Uterus (tissue), 2 donors: ENCODE data around the gene NCDN.

Experiments used
- CTCF ChIP-seq, 4 experiments: fragments of 200-600 bp in 2 of 4; fragments of 450-650 bp in 2 of 4; sonication (generic) in 2 of 4; IDR thresholded peaks; one replicate each; pipeline ENCODE4 v1.5.1; 2016 to 2019; ENCODE audit warnings: antibody characterized with exemption in 4 of 4, mild to moderate bottlenecking in 2 of 4, moderate library complexity in 1 of 4
- POLR2A ChIP-seq, 2 donors: fragments of 450-650 bp; IDR thresholded peaks; one replicate each; pipeline ENCODE4 v1.6.1; 2016; ENCODE audit warnings: antibody characterized with exemption in 2 of 2, mild to moderate bottlenecking in 1 of 2, moderate library complexity in 1 of 2

- TF ChIP-seq CTCF (IDR thresholded peaks at IDR 0.05) = no peak
- peak; percentile 11 to 59 for TF ChIP-seq POLR2A (IDR thresholded peaks at IDR 0.05)
These were observed 435 bp upstream of the NCDN start, which contains the start of gene KIAA0319L for GRCh38 chr1:35557118-35557610.
